ENCODE measurements around the gene PDE6B. TPM values are rescaled to one million over a fixed set of nuclear protein-coding genes. Genes with fewer than 3 reads are reported as not detected.

PDE6B gene
- total and polyA plus RNA-seq, 2 experiments from 2014 or later = 3.4 to 5.0 TPM

DNA sequence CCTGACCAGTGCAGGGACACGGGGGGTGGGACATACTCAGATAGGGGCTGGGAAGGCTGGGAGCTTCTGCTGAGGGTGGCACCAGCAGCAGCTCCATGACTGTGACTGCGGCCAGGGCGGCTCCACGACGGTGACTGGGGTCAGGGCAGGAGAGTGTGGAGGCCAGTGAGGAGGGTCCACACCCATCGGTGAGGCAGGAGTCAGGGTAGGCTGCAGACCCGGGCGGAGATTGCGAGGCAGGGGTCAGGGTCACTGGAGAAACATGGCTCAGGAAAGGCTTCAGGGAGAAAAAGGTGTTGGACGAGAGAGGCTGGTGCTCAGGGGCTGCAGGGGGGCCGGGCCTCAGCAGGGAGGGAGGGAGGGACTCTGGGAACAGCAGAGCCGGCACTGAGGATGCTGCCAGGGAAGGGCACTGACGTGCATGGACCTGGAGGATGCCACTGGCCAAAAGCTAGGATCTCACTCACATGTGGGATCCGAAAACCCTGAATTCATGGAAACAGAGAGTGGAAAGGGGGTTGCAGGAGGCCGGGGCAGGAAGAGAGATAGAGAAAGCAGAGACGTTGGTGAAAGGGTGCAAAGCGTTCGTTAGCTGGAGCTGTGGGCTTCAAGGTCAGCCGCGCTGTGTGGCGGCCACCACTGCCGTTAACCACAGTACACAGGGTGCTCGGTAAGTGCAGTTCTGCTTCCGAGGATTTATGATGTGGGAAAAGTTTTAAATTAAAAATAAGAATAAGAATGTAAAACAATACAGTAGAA lies 26.7 kb downstream of the PDE6B start:
- Mint-ChIP-seq H3K9me3 (no peaks in the 10 kb centered on the region), H3K36me3 (ENCODE audit: low read depth) (no peaks in the 10 kb centered on the region; the same call in 2 of the 3 replicates), H3K27ac (no peak overlapping the region), H3K27me3 (ENCODE audit: insufficient read depth, low read depth, poor library complexity) (peaks cover 25% of the 10 kb centered on the region), H3K4me3 (no peak overlapping the region), H3K4me1 (peaks cover 14% of the 10 kb centered on the region)
- no peaks in the 10 kb centered on the region for H3K9me2 ChIP-seq (ENCODE audit: insufficient read depth)
- no peaks in the 10 kb centered on the region for H4K20me1 ChIP-seq (replicated peaks; ENCODE audit: insufficient read depth)
- no peaks in the 10 kb centered on the region for H3K4me1 ChIP-seq (ENCODE audit: insufficient read depth)
- no peak overlapping the region for H3K4me2 ChIP-seq
- no peak overlapping the region for H3K27ac ChIP-seq (ENCODE audit: low read depth)
- no peaks in the 10 kb centered on the region for H3K79me2 ChIP-seq (replicated peaks; ENCODE audit: insufficient read depth)
- H2AFZ ChIP-seq = no peak overlapping the region
- H3K36me3 ChIP-seq (ENCODE audit: insufficient read depth) = no peaks in the 10 kb centered on the region
- TF ChIP-seq ZNF114 (CRISPR knock-in tag; IDR thresholded peaks at IDR 0.05) (no peak), EZH2phosphoT487 (IDR thresholded peaks at IDR 0.05; ENCODE audit: unreplicated experiment) (no peak), POLR2AphosphoS5 (IDR thresholded peaks at IDR 0.05; ENCODE audit: low read depth) (no peak)
- TF ChIP-seq, protein P1, sequence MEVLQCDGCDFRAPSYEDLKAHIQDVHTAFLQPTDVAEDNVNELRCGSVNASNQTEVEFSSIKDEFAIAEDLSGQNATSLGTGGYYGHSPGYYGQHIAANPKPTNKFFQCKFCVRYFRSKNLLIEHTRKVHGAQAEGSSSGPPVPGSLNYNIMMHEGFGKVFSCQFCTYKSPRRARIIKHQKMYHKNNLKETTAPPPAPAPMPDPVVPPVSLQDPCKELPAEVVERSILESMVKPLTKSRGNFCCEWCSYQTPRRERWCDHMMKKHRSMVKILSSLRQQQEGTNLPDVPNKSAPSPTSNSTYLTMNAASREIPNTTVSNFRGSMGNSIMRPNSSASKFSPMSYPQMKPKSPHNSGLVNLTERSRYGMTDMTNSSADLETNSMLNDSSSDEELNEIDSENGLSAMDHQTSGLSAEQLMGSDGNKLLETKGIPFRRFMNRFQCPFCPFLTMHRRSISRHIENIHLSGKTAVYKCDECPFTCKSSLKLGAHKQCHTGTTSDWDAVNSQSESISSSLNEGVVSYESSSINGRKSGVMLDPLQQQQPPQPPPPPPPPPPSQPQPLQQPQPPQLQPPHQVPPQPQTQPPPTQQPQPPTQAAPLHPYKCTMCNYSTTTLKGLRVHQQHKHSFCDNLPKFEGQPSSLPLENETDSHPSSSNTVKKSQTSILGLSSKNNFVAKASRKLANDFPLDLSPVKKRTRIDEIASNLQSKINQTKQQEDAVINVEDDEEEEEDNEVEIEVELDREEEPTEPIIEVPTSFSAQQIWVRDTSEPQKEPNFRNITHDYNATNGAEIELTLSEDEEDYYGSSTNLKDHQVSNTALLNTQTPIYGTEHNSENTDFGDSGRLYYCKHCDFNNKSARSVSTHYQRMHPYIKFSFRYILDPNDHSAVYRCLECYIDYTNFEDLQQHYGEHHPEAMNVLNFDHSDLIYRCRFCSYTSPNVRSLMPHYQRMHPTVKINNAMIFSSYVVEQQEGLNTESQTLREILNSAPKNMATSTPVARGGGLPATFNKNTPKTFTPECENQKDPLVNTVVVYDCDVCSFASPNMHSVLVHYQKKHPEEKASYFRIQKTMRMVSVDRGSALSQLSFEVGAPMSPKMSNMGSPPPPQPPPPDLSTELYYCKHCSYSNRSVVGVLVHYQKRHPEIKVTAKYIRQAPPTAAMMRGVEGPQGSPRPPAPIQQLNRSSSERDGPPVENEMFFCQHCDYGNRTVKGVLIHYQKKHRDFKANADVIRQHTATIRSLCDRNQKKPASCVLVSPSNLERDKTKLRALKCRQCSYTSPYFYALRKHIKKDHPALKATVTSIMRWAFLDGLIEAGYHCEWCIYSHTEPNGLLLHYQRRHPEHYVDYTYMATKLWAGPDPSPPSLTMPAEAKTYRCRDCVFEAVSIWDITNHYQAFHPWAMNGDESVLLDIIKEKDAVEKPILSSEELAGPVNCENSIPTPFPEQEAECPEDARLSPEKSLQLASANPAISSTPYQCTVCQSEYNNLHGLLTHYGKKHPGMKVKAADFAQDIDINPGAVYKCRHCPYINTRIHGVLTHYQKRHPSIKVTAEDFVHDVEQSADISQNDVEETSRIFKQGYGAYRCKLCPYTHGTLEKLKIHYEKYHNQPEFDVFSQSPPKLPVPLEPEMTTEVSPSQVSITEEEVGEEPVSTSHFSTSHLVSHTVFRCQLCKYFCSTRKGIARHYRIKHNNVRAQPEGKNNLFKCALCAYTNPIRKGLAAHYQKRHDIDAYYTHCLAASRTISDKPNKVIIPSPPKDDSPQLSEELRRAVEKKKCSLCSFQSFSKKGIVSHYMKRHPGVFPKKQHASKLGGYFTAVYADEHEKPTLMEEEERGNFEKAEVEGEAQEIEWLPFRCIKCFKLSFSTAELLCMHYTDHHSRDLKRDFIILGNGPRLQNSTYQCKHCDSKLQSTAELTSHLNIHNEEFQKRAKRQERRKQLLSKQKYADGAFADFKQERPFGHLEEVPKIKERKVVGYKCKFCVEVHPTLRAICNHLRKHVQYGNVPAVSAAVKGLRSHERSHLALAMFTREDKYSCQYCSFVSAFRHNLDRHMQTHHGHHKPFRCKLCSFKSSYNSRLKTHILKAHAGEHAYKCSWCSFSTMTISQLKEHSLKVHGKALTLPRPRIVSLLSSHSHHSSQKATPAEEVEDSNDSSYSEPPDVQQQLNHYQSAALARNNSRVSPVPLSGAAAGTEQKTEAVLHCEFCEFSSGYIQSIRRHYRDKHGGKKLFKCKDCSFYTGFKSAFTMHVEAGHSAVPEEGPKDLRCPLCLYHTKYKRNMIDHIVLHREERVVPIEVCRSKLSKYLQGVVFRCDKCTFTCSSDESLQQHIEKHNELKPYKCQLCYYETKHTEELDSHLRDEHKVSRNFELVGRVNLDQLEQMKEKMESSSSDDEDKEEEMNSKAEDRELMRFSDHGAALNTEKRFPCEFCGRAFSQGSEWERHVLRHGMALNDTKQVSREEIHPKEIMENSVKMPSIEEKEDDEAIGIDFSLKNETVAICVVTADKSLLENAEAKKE (CRISPR knock-in tag; IDR thresholded peaks at IDR 0.05) = no peak
- TF ChIP-seq, protein P2, sequence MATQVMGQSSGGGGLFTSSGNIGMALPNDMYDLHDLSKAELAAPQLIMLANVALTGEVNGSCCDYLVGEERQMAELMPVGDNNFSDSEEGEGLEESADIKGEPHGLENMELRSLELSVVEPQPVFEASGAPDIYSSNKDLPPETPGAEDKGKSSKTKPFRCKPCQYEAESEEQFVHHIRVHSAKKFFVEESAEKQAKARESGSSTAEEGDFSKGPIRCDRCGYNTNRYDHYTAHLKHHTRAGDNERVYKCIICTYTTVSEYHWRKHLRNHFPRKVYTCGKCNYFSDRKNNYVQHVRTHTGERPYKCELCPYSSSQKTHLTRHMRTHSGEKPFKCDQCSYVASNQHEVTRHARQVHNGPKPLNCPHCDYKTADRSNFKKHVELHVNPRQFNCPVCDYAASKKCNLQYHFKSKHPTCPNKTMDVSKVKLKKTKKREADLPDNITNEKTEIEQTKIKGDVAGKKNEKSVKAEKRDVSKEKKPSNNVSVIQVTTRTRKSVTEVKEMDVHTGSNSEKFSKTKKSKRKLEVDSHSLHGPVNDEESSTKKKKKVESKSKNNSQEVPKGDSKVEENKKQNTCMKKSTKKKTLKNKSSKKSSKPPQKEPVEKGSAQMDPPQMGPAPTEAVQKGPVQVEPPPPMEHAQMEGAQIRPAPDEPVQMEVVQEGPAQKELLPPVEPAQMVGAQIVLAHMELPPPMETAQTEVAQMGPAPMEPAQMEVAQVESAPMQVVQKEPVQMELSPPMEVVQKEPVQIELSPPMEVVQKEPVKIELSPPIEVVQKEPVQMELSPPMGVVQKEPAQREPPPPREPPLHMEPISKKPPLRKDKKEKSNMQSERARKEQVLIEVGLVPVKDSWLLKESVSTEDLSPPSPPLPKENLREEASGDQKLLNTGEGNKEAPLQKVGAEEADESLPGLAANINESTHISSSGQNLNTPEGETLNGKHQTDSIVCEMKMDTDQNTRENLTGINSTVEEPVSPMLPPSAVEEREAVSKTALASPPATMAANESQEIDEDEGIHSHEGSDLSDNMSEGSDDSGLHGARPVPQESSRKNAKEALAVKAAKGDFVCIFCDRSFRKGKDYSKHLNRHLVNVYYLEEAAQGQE (IDR thresholded peaks at IDR 0.05; ENCODE audit: unreplicated experiment) = no peak
- DNase-seq (ENCODE audit: low spot score) (no peak), ATAC-seq (no peak)
- no peaks in the 10 kb centered on the region for H3F3A ChIP-seq (replicated peaks; ENCODE audit: low read depth)
- no peaks in the 10 kb centered on the region for H3K27me3 ChIP-seq (ENCODE audit: insufficient read depth)
- H3K4me3 ChIP-seq = no peak overlapping the region

Data from GM23338 (cell line).